ENCODE data around the gene POLD1.
A peak's percentile ranks its signal among the peaks of the same experiment; 100 is the strongest.
"Not testable (repeated sequence)": the region's sequence is repeated elsewhere in the genome, so short reads cannot be mapped to it uniquely, and the experiment has no call there.

Gene POLD1

GRCh38 chr19:50387176-50387867 lies 3.2 kb downstream of the POLD1 start:
- Histone ChIP-seq H3K27ac (peak overlapping the region in 3 of 21 experiments; percentile 0 to 21 (median 16)), H3K4me3 (no peak overlapping the region)

DNA sequence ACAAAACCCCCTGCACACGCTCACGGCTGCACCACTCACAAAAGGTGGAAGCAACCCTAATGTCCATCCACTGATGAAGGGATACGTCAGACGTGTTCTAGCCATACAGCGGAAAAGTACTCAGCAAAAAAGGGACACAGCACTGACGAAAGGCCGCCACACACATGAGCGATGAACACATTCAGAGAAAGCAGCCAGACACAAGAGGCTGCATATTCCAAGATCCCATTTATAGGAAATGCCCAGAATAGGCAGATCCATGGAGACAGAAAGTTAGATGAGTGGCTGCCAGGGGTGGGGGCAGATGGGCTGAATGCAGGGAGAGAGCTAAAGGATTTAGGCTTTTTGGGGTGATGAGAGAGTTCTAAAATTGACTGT lies 3.7 kb downstream of the POLD1 start:
- H3K27ac ChIP-seq = peak overlapping the region in 1 of 21 experiments; percentile 0
- no peak overlapping the region for H3K4me3 ChIP-seq

- not testable (repeated sequence) for H3K4me3 ChIP-seq, H3K27ac ChIP-seq
Measured at GRCh38 chr19:50390295-50390694, 6.1 kb downstream of the POLD1 start.

DNA sequence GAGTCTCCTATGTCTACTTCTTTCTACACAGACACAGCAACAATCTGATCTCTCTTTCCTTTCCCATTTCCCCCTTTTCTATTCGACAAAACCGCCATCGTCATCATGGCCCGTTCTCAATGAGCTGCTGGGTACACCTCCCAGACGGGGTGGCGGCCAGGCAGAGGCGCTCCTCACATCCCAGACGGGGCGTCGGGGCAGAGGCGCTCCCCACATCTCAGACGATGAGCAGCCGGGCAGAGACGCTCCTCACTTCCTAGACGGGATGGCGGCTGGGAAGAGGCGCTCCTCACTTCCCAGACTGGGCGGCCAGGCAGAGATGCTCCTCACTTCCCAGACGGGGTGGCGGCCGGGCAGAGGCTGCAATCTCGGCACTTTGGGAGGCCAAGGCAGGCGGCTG lies 6.8 kb downstream of the POLD1 start:
- H3K4me3 ChIP-seq, H3K27ac ChIP-seq: not testable (repeated sequence)

DNA sequence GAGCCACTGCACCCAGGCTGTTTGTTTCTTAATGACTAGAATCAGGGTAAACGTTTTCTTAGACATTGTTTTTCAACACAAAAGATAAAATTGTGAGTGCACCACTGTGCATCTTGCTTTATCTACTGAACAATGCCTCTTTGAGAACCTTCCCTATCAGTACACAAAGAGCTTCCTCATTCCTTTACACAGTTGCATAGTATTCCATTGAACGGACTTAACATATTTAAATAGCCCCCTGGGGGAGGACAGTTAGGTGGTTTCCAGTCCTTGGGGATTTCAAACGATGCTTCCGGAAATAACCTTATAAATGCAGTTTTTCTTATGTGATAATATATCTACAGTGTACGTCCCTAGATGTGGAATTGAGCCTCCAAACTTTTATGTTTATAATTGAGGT lies 8.6 kb downstream of the POLD1 start:
- Histone ChIP-seq H3K27ac (no peak overlapping the region), H3K4me3 (no peak overlapping the region)

DNA sequence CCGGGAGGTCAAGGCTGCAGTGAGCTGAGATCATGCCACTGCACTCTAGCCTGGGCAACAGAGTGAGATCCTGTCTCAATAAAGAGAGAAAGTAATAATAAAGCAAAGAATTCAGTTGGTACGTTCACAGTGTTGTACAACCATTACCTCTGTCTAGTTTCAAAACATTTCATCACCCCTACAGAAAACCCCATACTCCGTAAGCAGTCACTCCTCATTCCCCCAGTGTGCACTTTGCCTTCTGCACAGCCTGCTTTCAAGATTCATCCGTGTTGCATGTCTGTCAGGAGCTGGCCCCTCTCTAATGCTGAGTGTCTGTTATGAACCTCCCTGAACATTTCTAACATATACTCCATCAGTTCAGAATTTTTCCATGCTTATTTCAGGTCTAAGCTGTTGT lies 9.4 kb downstream of the POLD1 start:
- H3K27ac ChIP-seq = no peak overlapping the region
- H3K4me3 ChIP-seq = no peak overlapping the region

DNA sequence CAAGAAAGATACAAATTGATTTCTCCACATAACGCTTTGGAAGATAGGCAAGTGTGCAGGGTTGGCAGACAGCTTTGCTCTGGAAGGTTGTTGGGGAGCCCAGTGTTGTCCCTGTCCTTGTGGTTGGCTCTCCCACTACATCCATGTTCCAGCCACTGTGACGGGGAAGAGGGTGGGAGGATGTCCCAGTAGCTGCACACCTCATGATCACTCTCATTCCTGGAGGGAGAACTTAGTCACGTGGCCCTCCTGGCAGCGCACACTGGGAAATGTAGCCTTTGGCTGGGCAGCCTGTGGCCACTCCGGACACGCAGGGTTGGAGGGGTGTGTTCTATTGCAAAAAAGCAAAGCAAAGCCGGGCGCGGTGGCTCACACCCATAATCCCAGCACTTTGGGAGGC lies 9.9 kb downstream of the POLD1 start:
- Histone ChIP-seq H3K4me3 (no peak overlapping the region), H3K27ac (no peak overlapping the region)

- Histone ChIP-seq H3K4me3 (no peak overlapping the region), H3K27ac (no peak overlapping the region)
Measured at GRCh38 chr19:50398675-50399367, 14.7 kb downstream of the POLD1 start.

DNA sequence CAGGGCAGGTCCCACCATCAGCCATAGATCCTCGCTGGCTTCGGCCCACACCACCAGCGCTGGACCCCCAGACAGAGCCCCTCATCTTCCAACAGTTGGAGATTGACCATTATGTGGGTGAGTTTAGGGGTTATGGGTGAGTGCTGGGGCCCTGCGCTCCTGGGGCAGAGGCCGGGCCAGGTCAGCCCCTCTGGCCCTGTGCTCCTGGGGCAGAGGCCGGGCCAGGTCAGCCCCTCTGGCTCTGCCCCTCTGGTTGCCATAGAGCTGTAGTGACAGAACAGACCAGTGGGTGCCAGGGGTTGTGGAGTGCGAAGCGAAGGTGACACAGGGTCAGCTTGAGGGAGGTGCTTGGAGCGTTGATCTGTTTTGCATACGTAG lies 15.2 kb downstream of the POLD1 start:
- Histone ChIP-seq H3K4me3 (no peak overlapping the region), H3K27ac (no peak overlapping the region)

GRCh38 chr19:50401605-50402450 lies 17.7 kb downstream of the POLD1 start:
- no peak overlapping the region for H3K4me3 ChIP-seq

DNA sequence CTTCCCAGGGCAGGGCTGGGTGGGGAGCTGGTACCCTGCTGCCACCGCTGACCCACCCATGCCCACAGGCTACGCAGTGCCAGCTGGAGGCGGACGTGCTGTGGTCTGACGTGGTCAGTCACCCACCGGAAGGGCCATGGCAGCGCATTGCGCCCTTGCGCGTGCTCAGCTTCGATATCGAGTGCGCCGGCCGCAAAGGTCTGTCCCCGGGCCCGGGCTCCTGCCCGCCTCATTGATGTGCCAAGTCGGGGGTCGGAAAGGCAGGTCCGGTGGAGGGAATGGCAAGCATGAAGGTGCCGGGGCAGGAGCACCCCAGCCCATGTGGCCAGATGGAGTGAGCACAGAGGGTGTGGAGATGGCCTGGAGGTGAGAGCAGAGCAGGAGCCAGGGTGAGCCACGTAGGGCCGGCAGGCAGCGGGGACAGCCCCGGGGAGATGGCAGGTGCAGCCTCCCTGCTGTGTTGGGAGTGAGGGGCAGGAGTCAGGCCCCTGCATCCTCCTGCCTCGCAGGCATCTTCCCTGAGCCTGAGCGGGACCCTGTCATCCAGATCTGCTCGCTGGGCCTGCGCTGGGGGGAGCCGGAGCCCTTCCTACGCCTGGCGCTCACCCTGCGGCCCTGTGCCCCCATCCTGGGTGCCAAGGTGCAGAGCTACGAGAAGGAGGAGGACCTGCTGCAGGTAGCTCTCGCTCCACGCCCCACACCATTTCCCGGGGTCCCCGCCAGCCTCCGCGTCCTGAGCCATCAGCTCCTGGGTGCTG lies 18.6 kb downstream of the POLD1 start:
- Histone ChIP-seq H3K4me3 (no peak overlapping the region), H3K27ac (no peak overlapping the region)

More at GRCh38 chr19:50401605-50402450, 17.7 kb downstream of the POLD1 start:
- H3K27ac ChIP-seq = no peak overlapping the region

GRCh38 chr19:50406156-50406820 lies 22.1 kb downstream of the POLD1 start:
- H3K27ac ChIP-seq = no peak overlapping the region

GRCh38 chr19:50406829-50407228 lies 22.7 kb downstream of the POLD1 start:
- Histone ChIP-seq H3K4me3 (no peak overlapping the region), H3K27ac (no peak overlapping the region)

More at GRCh38 chr19:50406156-50406820, 22.1 kb downstream of the POLD1 start:
- H3K4me3 ChIP-seq = no peak overlapping the region

DNA sequence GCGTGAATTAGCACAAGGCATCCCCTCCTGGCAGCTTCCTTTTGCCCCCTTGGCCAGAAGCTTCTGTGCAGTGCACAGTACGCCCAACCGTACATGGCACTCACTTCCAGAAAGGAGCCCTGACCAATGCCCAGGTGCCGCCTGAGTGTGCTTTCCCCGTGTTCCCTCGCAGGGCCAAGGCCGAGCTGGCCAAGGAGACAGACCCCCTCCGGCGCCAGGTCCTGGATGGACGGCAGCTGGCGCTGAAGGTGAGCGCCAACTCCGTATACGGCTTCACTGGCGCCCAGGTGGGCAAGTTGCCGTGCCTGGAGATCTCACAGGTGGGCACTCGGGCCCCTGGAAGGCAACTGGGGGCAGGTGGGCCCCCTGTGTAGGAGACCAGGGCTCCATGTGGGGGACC lies 25.2 kb downstream of the POLD1 start:
- no peak overlapping the region for H3K4me3 ChIP-seq
- no peak overlapping the region for H3K27ac ChIP-seq

DNA sequence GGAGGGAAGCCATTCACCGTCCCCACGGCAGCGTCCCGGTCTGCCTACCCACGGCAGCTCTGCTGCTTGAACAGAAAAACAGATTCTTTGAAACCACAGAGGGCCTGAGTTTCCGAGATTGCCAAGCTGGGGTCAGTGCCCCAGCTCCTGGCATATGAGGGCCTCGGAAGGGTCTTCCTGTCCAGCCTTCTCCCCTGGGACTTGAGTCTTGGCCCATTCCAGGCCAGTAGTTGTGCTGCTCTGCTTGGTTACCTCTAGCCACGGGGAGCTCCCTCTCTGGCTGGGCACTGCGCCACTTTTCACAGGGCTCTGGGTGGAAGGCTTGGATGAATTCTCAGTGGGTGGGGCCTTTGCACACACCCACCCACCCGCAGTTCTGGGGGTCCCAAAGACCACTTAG lies 26.0 kb downstream of the POLD1 start:
- no peak overlapping the region for H3K27ac ChIP-seq
- no peak overlapping the region for H3K4me3 ChIP-seq

DNA sequence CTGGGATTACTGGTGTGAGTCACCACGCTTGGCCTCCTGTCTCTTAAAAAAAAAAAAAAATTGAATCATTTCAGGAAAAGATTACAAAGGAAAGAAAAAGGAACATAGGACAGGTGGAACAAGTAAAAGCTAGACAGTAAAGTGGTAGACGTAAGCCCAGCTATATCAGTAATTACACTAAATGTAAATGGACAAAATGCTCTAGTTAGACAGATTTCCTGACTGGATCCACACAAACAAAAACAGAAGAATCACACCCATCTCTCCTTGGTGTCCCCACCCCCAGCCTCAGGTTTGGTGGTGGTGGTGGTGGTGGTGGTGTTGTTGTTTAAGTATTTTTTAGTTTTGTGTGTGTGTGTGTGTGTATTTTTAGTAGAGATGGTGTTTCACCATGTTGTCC lies 28.3 kb downstream of the POLD1 start:
- H3K27ac ChIP-seq = no peak overlapping the region
- no peak overlapping the region for H3K4me3 ChIP-seq

DNA sequence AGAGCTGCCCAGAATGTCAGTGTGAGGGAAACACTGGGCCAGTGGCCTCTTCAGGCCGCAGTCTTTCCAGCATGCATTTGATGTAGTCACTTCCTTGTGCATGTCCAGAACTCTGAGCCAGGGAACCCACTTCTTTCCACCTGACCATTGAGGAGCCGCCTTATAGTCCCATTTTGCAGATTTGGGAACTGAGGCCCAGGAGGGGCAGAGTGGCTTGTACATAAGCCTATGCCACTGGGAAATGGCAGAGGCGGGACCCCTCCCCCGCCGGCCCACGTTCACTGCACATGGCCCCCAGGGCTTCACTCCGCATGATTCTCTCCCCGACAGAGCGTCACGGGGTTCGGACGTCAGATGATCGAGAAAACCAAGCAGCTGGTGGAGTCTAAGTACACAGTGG lies 28.9 kb downstream of the POLD1 start:
- Histone ChIP-seq H3K27ac (no peak overlapping the region), H3K4me3 (no peak overlapping the region)

DNA sequence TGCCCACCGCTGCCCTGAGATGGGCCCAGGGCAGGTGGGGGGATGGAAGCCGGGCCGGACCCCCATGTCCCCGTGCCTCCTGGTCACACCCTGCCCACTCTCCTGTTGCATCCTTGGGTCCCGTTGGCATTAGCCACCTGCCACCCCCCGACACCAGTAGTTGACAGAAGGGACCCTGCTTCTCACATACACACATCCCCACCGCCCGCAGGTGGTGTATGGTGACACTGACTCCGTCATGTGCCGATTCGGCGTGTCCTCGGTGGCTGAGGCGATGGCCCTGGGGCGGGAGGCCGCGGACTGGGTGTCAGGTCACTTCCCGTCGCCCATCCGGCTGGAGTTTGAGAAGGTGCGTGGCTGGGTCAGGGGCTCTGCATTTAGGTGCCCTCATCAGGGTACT lies 29.4 kb downstream of the POLD1 start:
- Histone ChIP-seq H3K27ac (no peak overlapping the region), H3K4me3 (no peak overlapping the region)

DNA sequence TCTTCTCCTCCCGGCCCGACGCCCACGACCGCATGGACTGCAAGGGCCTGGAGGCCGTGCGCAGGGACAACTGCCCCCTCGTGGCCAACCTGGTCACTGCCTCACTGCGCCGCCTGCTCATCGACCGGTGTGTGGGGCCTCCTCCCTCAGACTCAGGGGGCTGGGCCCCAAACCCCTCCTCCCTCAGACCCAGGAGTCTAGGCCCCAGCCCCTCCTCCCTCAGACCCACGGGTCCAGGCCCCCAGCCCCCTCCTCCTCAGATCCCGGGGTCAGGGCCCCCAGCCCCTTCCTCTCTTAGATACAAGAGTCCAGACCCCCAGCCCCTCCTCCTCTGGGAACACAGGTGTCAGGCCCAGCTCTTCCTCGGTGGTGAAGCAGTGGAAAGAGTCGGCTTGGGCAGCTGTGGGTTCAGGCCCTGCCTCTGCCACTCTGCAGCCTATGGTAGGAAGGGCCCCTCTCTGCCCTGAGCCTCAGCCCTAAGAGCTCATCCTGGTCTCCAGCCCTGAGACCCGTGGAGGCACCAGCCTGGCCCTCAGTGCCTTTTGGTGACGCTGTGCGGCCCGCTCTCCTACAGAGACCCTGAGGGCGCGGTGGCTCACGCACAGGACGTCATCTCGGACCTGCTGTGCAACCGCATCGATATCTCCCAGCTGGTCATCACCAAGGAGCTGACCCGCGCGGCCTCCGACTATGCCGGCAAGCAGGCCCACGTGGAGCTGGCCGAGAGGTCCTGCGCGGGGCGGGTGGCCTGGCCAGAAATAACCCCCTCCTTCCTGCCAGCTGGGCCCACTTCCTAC lies 30.9 kb downstream of the POLD1 start:
- Histone ChIP-seq H3K27ac (peak overlapping the region in 5 of 21 experiments; percentile 1 to 71 (median 37)), H3K4me3 (no peak overlapping the region)

All from skin epidermis (tissue), 12 donors.